Measurements from ENCODE around the gene CLINT1.
"Not testable (repeated sequence)": the region's sequence is repeated elsewhere in the genome, so short reads cannot be mapped to it uniquely, and the experiment has no call there.

CLINT1 gene

GRCh38 chr5:157860898-157861890 is 2.2 kb upstream of the CLINT1 start:
- no peak for DNase-seq

DNA sequence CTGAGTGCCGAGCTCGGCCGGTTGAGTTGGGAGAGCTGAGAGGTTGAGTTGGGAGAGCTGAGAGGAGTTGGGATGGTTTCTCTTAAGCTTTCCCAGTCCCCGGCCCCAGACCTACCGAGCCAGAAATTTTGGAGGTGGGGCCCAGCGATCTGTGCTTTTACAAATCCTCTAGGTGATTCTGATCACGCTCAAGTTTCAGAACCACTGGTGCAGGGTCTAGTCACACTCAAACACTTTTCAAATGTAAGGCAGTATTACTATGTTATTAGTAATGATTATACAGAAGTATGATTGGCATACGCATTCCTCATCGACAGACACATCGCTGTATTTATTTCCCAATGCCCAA is 256 bp upstream of the CLINT1 start:
- DNase-seq = no peak

DNA sequence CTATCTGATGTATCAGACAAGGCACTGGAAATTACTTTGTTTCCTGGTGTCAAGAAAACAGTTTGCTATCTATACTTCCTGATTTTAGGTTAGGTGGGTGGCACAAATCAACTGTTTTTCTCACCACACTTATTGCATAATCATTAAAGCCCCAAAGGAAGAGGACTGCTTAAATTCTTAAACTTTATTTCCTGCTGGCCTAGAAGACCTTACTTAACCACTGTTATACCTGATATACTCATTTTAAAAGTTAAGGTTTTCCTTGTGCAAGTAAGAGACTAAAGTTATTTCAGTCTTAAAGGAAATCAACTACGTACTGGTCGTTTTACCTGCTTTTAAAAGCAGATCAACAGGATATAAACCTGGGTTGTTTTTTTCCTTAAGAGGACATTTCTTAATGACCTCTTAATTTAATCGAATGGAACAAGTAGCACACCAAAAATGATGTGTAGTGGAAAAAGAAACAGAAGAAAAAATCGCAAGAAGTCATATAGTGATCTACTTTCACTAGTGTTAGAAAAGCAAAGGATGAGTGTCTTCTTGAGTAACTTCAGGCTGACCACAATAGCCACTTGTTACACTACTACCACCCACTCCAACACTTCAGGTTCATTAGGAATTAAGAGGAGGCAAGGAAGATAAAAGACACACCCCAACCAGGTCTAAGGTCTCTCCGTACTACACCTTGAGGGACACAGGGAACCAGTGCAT is 974 bp downstream of the CLINT1 start:
- peak; percentile 4 for DNase-seq

DNA sequence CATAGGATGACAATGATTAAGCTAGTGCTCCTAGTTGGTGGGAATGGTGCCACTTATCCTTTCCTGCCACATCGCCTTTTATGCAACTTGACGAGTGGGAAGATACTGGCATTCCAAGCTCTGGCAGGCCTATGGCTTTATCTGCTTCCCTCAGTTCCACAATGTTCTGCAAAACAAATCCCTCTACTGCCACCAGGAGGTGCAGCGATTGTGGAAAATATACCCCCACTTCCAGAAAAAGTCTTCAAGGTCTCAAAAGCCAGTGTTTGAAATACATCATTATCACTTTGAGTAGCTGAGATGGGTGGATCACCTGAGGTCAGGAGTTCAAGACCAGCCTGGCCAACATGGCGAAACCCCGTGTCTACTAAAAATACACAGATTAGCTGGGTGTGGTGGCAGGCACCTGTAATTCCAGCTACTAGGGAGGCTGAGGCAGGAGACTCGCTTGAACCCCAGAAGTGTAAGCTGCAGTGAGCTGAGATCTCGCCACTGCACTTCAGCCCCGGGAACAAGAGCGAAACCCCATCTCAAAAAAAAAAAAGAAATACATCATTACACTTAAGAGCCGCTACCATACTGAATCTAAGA is 3.4 kb downstream of the CLINT1 start:
- DNase-seq = peak; percentile 63

GRCh38 chr5:157853365-157853764 is 5.6 kb downstream of the CLINT1 start:
- DNase-seq = not testable (repeated sequence)

DNA sequence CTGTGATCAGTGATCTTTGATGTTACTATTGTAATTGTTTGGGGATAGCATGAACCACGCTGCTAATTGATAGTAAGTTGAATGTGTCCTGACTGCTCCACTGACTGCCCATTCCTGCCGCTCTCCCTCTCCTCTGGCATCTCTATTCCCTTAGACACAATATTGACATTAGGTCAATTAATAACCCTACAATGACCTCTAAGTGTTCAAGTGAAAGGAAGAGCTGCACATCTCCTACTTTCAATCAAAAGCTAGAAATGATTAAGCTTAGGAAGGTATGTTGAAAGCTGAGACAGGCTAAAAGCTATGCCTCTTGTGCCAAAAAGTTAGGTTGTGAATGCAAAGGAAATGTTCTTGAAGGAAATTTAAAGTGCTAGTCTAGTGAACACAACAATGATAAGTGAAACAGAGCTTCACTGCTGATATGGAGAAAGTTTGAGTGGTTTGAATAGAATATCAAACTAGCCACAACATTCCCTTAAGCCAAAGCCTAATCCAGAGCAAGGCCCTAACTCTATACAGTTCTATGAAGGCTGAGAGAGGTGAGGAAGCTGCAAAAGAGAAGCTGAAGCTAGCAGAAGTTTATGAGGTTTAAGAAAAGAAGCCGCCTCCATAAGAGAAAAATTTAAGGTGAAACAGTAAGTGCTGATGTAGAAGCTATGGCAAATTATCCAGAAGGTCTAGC is 12.9 kb downstream of the CLINT1 start:
- DNase-seq = no peak

DNA sequence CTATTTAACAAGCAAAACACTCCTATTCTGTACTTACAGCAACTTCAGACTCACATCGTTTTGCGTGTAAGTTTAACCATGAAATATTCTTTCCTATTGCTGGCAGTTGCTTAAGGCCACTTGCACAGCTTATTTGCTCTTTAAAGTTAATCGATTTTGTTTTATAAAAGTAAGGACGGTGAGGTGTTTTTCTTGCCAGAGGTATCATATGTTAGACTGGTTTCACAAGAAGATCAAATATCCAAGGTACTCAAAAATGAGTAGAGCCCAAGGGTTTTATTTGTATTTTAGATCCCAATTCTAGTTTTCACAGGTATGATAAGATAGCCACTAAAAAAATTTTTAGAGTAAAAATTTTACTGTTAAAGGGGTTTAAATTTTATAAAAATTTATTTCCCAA is 16.2 kb downstream of the CLINT1 start:
- DNase-seq = no peak

- no peak for DNase-seq
These were observed 16.8 kb downstream of the CLINT1 start for GRCh38 chr5:157842185-157842584.

DNA sequence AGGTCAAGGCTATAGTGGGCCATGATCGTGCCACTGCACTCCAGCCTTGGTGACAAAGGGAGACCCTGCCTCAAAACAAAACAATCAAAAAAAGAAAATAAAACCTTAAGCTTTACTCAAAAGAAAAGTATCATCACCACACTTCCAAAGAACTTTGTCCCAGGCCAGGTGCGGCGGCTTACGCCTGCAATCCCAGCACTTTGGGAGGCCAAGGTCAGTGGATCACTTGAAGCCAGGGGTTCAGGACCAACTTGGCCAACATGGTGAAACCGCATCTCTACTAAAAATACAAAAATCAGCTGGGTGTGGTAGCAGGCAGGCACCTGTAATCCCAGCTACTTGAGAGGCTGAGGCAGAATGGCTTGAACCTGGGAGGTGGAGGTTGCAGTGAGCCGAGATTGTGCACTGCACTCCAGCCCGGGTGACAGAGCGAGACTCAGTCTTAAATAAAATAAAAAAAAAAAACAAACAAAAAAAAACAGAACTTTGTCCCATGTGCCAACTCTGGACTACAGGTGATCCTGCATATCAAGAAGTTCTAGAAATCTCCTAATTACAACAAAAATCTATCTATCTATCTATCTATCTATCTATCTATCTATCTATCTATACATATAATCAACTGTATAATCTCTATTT is 19.7 kb downstream of the CLINT1 start:
- no peak for DNase-seq

- no peak for DNase-seq
These were observed 22.7 kb downstream of the CLINT1 start for GRCh38 chr5:157836121-157836753.

DNA sequence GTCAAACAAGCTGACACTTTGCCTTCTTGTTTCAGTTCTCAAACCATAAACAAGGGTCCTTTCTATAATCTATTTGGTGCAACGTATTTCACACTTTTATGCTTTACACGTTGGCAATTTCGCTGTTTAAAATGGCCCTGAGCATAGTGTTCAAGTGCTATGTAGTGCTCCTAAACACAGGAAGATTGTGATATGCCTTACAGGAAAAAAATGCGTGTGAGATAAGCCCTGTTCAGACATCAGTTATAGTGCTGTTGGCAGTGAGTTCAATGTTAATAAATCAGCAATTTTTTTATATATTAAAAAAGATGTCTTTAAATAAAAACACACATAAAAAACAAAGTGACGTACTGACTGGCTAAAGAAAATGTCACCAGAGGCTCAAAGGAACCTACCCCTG is 23.9 kb downstream of the CLINT1 start:
- no peak for DNase-seq

GRCh38 chr5:157828944-157829639 is 29.9 kb downstream of the CLINT1 start:
- DNase-seq = no peak

DNA sequence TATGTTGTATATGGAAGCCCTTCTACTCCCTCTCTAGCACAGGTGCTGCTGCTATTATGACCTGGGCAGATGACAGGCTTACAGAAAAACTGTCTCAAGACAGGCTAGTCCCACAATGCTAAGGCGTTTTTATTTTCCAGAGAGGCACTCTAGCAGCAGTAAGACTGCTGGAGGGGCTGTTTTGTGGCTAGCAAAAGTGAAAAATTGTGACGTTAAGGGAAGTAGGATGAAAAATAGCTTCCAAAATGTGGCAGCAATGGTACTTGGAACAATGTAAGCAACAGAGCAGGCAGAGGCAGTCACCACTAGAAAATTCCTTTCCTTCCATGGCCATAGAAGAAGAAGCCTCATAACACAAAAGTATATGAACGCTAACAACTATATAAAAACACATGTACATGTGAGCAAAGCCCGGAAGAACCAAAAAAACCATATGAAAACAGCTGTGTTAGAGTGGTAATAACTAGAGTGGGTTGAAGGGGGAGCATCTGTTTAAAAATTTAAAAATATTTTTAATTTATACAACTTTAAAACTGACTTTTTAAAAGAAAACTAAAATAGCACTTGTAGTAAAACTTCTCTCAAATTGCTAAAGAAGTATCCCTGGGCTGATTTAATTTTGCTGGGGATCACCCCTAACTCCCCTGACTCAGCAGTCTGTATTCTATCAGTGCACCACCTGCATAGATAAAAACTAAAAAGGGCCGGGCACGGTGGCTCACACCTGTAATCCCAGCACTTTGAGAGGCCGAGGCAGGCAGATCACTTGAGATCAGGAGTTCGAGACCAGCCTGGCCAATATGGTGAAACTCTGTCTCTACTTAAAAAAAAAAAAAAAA is 30.6 kb downstream of the CLINT1 start:
- peak; percentile 7 for DNase-seq

GRCh38 chr5:157827423-157827822 is 31.5 kb downstream of the CLINT1 start:
- peak; percentile 17 for DNase-seq

DNA sequence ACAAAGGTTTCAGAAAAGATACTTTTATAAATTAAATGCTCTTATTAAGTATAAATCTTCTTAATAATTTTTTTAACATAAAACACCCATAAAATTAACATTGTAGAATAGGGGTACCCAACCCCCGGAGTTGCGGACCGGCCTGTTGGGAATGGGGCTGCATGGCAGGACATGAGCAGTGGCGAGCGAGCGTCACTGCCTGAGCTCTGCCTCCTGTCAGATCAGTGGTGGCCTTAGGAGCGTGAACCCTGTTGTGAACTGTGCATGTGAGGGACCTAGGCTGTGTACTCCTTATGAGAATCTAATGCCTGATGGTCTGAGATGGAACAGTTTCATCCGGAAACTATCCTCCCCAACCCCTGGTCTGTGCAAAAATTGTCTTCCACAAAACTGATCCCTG is 35.3 kb downstream of the CLINT1 start:
- no peak for DNase-seq

DNA sequence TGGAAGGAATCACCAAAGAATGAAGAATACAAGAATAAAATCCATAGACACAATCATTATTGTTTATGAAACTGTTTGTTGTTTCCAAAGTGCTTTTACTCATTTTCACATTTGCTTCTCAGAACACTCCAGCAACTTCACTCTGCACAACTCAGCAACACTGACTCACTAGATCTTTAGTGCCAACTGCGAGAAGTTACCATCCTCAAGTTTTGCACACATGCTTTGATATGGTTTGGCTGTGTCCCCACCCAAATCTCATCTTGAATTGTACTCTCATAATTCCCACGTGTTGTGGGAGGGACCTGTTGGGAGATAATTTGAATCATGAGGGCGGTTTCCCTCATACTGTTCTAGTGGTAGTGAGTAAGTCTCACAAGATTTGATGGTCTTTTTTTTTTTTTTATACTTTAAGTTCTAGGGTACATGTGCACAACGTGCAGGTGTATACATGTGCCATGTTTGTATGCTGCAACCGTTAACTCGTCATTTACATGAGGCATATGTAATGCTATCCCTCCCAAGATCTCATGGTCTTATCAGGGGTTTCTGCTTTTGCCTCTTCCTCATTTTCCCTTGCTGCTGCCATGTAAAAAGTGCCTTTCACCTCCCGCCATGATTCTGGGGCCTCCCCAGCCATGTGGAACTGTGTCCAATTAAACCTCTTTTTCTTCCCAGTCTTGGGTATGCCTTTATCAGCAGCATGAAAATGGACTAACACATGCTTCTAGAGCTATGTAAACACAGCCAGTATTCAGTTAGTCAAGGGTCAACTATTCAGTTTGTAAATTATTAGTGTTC is 36.9 kb downstream of the CLINT1 start:
- DNase-seq = peak; percentile 6

- DNase-seq = no peak
These were observed 37.5 kb downstream of the CLINT1 start for GRCh38 chr5:157821405-157821804.

DNA sequence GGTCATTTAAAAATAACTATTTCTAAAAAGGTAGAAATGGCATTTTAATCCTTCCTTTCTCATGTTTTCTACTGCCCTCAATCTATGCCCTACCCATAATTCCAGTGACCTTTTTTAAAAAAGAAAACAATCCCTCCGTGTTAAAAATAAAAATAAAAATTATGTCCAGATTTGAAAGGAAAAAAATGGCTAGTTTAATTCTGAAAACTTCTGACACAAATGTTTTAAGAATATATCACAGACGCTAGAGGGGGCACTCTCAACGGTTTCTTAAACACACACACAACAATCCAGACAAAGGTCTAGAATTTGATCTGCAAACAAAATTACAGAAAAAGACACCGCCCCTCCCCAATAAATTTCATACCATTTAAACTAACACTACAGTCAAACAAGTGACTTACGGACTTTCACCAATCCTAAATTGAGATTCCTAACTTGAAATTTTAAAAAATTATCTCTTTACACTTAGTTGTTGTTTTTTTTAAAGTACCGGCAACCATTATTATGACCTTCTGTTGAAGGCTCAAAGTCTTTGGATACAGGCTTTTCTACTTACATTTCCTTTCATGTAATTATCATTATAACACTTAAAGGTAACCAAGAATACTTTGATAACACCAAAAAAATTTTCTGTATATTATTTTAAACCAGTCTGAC is 38.2 kb downstream of the CLINT1 start:
- peak; percentile 52 for DNase-seq

DNA sequence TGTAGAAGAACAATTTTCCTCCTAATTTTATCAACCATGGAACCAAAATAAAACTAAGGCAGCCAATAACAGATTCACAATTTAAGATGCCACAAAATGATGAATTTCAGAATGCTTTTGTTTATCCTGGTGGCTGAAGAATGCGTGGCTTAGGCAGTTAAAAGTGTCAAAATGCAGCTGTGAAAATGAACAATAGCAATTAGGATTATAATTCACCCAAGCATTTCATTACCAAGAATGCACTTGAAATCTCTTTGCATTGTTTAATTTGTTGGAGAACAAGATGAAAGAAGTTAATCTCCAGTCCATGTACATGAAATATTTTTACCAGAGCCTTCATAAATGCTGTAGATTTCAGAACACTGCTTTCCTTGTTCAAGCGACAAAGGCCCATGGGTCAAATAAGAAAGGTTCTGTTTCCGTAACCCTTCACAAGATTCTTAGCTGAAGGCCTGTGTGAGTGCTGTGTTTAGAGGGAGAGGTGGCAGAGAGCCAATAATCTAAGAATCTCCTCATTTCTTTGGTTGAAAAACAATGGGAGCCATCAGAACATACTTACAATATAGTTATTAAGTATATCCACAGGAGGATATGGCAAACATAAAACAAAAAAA is 39.3 kb downstream of the CLINT1 start:
- DNase-seq = no peak

All from fibroblast of skin of right biceps (primary cell).